Inflammatory macrophage treated with lipopolysaccharide for 4 hours (primary cell): ENCODE measurements around the gene PDE3A.

ENCODE experiments used
- DNase-seq: peaks from one replicate; pipeline ENCODE4 v3.0.0-alpha.2; 2020

Gene PDE3A

GRCh38 chr12:20627001-20627588 lies 258.8 kb downstream of the PDE3A start:
- no peak for DNase-seq

GRCh38 chr12:20628226-20628787 lies 260.0 kb downstream of the PDE3A start:
- DNase-seq: peak; percentile 52

GRCh38 chr12:20628999-20629398 lies 260.7 kb downstream of the PDE3A start:
- DNase-seq: no peak

- DNase-seq: no peak
Observed at GRCh38 chr12:20629414-20630156, 261.2 kb downstream of the PDE3A start.

- DNase-seq: no peak
Observed at GRCh38 chr12:20631711-20632110, 263.4 kb downstream of the PDE3A start.

GRCh38 chr12:20641106-20641505 lies 272.8 kb downstream of the PDE3A start:
- DNase-seq: no peak

- no peak for DNase-seq
Observed at GRCh38 chr12:20643822-20644221, 275.5 kb downstream of the PDE3A start.

- peak; percentile 1 for DNase-seq
Observed at GRCh38 chr12:20646239-20646827, 278.0 kb downstream of the PDE3A start.

- no peak for DNase-seq
Observed at GRCh38 chr12:20653871-20654270, 285.5 kb downstream of the PDE3A start.

GRCh38 chr12:20656600-20656999 lies 288.3 kb downstream of the PDE3A start:
- no peak for DNase-seq

GRCh38 chr12:20657496-20657895 lies 289.2 kb downstream of the PDE3A start:
- DNase-seq: no peak

- DNase-seq: no peak
Observed at GRCh38 chr12:20681334-20681733, 313.0 kb downstream of the PDE3A start.

- no peak for DNase-seq
Observed at GRCh38 chr12:20695232-20695631, 326.9 kb downstream of the PDE3A start, which contains the start of gene SLCO1C1. Gene SLCO1C1, plus strand, starts transcription at chr12:20695332. Its CDS starts 4,245 bp downstream, at chr12:20699577.

- DNase-seq: no peak
Observed at GRCh38 chr12:20696181-20696905, 328.0 kb downstream of the PDE3A start.

- DNase-seq: no peak
Observed at GRCh38 chr12:20701106-20701505, 332.8 kb downstream of the PDE3A start.

- no peak for DNase-seq
Observed at GRCh38 chr12:20704860-20705259, 336.5 kb downstream of the PDE3A start.

GRCh38 chr12:20711846-20712245 lies 343.5 kb downstream of the PDE3A start:
- DNase-seq: no peak

GRCh38 chr12:20716037-20716436 lies 347.7 kb downstream of the PDE3A start:
- no peak for DNase-seq

GRCh38 chr12:20716985-20717384 lies 348.6 kb downstream of the PDE3A start:
- no peak for DNase-seq

- DNase-seq: no peak
Observed at GRCh38 chr12:20718294-20718693, 350.0 kb downstream of the PDE3A start.

GRCh38 chr12:20722142-20722541 lies 353.8 kb downstream of the PDE3A start:
- DNase-seq: no peak

GRCh38 chr12:20731274-20731673 lies 362.9 kb downstream of the PDE3A start:
- DNase-seq: no peak
